PC-3 (cell line): Measurements from ENCODE around the gene ARHGAP12. TPM values are rescaled to one million over a fixed set of nuclear protein-coding genes. Genes with fewer than 3 reads are reported as not detected.

ENCODE experiments used
- total RNA-seq: library from RNA; depleted of rRNA; stranded (reverse); fragments of >200 nt; gene quantifications from 2 replicates; pipeline ENCODE4 v1.2.3, GENCODE V29; 2014; rRNA removed

ARHGAP12 gene
- total RNA-seq, 1 experiment from 2014 or later = 16.6 TPM

Other genes with a start within 250 kb of the ARHGAP12 start
- gene KIF5B, start 127.6 kb upstream of the ARHGAP12 start, total RNA-seq = 76.7 and 84.4 TPM in 2 replicates